ENCODE data around the gene LSM4.
A peak's percentile ranks its signal among the peaks of the same experiment; 100 is the strongest.

Gene LSM4

GRCh38 chr19:18282788-18283141 lies 40.1 kb downstream of the LSM4 start:
- H3K36me3 ChIP-seq (ENCODE audit: control insufficient read depth, low read length): peaks cover 30% of the 10 kb centered on the region
- H3K4me2 ChIP-seq (ENCODE audit: low read length): peak overlapping the region; percentile 77
- peaks cover 32% of the 10 kb centered on the region for H3K79me2 ChIP-seq (ENCODE audit: control insufficient read depth, low read length)
- no peaks in the 10 kb centered on the region for H3K9me3 ChIP-seq (ENCODE audit: control insufficient read depth, insufficient read depth, low read length)
- no peaks in the 10 kb centered on the region for H3K9me2 ChIP-seq (replicated peaks; ENCODE audit: control insufficient read depth, low read length)
- no peaks in the 10 kb centered on the region for H3K27me3 ChIP-seq (ENCODE audit: control insufficient read depth, low read length)
- peaks cover 11% of the 10 kb centered on the region for H3F3A ChIP-seq (ENCODE audit: control insufficient read depth, insufficient read depth)
- H3K4me1 ChIP-seq (ENCODE audit: control insufficient read depth, low read length): peaks cover 34% of the 10 kb centered on the region
- peaks cover 16% of the 10 kb centered on the region for H4K20me1 ChIP-seq (ENCODE audit: control insufficient read depth, insufficient read depth, low read depth, low read length)
- peak overlapping the region; percentile 94 for H3K27ac ChIP-seq (ENCODE audit: low read depth, low read length)
- peak overlapping the region; percentile 81 for H3K4me3 ChIP-seq (ENCODE audit: low read length)
- TF ChIP-seq EZH2phosphoT487 (IDR thresholded peaks at IDR 0.05; ENCODE audit: borderline replicate concordance, low read length): no peak
- no peak for TF ChIP-seq CTCF (IDR thresholded peaks at IDR 0.05; ENCODE audit: low read depth, low read length, poor library complexity, severe bottlenecking)

- H3F3A ChIP-seq (ENCODE audit: control insufficient read depth, insufficient read depth): peaks cover 11% of the 10 kb centered on the region
- H3K4me3 ChIP-seq (ENCODE audit: low read length): peak overlapping the region; percentile 81
- H3K36me3 ChIP-seq (ENCODE audit: control insufficient read depth, low read length): peaks cover 30% of the 10 kb centered on the region
- peak overlapping the region; percentile 94 for H3K27ac ChIP-seq (ENCODE audit: low read depth, low read length)
- no peak for TF ChIP-seq EZH2phosphoT487 (IDR thresholded peaks at IDR 0.05; ENCODE audit: borderline replicate concordance, low read length)
- TF ChIP-seq CTCF (IDR thresholded peaks at IDR 0.05; ENCODE audit: low read depth, low read length, poor library complexity, severe bottlenecking): no peak
- H4K20me1 ChIP-seq (ENCODE audit: control insufficient read depth, insufficient read depth, low read depth, low read length): peaks cover 16% of the 10 kb centered on the region
- H3K27me3 ChIP-seq (ENCODE audit: control insufficient read depth, low read length): no peaks in the 10 kb centered on the region
- H3K79me2 ChIP-seq (ENCODE audit: control insufficient read depth, low read length): peaks cover 38% of the 10 kb centered on the region
- peaks cover 34% of the 10 kb centered on the region for H3K4me1 ChIP-seq (ENCODE audit: control insufficient read depth, low read length)
- H3K4me2 ChIP-seq (ENCODE audit: low read length): peak overlapping the region; percentile 77
- no peaks in the 10 kb centered on the region for H3K9me2 ChIP-seq (replicated peaks; ENCODE audit: control insufficient read depth, low read length)
- H3K9me3 ChIP-seq (ENCODE audit: control insufficient read depth, insufficient read depth, low read length): no peaks in the 10 kb centered on the region
These were observed 40.7 kb downstream of the LSM4 start for GRCh38 chr19:18282021-18282787.

- no peak for TF ChIP-seq EZH2phosphoT487 (IDR thresholded peaks at IDR 0.05; ENCODE audit: borderline replicate concordance, low read length)
- no peak for TF ChIP-seq CTCF (IDR thresholded peaks at IDR 0.05; ENCODE audit: low read depth, low read length, poor library complexity, severe bottlenecking)
- H3K27me3 ChIP-seq (ENCODE audit: control insufficient read depth, low read length): no peaks in the 10 kb centered on the region
- H3K4me1 ChIP-seq (ENCODE audit: control insufficient read depth, low read length): peaks cover 34% of the 10 kb centered on the region
- peak within 1 kb of the TSS; percentile 98 for H3K27ac ChIP-seq (ENCODE audit: low read depth, low read length)
- peaks cover 11% of the 10 kb centered on the region for H3F3A ChIP-seq (ENCODE audit: control insufficient read depth, insufficient read depth)
- no peaks in the 10 kb centered on the region for H3K9me2 ChIP-seq (replicated peaks; ENCODE audit: control insufficient read depth, low read length)
- H3K9me3 ChIP-seq (ENCODE audit: control insufficient read depth, insufficient read depth, low read length): no peaks in the 10 kb centered on the region
- peaks cover 16% of the 10 kb centered on the region for H4K20me1 ChIP-seq (ENCODE audit: control insufficient read depth, insufficient read depth, low read depth, low read length)
- H3K36me3 ChIP-seq (ENCODE audit: control insufficient read depth, low read length): peaks cover 35% of the 10 kb centered on the region
- H3K4me3 ChIP-seq (ENCODE audit: low read length): peak within 1 kb of the TSS; percentile 93
- H3K79me2 ChIP-seq (ENCODE audit: control insufficient read depth, low read length): peaks cover 44% of the 10 kb centered on the region
- H3K4me2 ChIP-seq (ENCODE audit: low read length): peak within 1 kb of the TSS; percentile 77
These were observed 41.5 kb downstream of the LSM4 start, which contains the start of gene JUND for GRCh38 chr19:18281082-18282020. Gene JUND, minus strand, starts transcription at chr19:18281622. Its CDS starts 138 bp downstream, at chr19:18281484.
